Neural cell (in vitro differentiated cells): ENCODE results near the gene DHPS.

Experiments used
- CTCF ChIP-seq: fragments of 450-650 bp; IDR thresholded peaks from 2 replicates; pipeline ENCODE4 v1.5.1; 2014; ENCODE audit warnings: antibody characterized with exemption, mild to moderate bottlenecking, moderate library complexity; ENCODE audit not compliant: poor library complexity, severe bottlenecking
- EP300 ChIP-seq: fragments of 450-650 bp; conservative IDR thresholded peaks from 2 replicates; pipeline ENCODE4 v1.6.1; 2014; ENCODE audit warnings: antibody characterized with exemption, mild to moderate bottlenecking, moderate library complexity; ENCODE audit not compliant: poor library complexity, severe bottlenecking
- TAF1 ChIP-seq: IDR thresholded peaks from 2 replicates; pipeline ENCODE4 v1.6.1; 2012; ENCODE audit warnings: low read depth

- no peak for TF ChIP-seq CTCF
- no peak for TF ChIP-seq TAF1
- no peak for TF ChIP-seq EP300
Measured at GRCh38 chr19:12647047-12647446, 34.6 kb downstream of the DHPS start.
